ENCODE measurements around the gene SLX9.

Gene SLX9

DNA sequence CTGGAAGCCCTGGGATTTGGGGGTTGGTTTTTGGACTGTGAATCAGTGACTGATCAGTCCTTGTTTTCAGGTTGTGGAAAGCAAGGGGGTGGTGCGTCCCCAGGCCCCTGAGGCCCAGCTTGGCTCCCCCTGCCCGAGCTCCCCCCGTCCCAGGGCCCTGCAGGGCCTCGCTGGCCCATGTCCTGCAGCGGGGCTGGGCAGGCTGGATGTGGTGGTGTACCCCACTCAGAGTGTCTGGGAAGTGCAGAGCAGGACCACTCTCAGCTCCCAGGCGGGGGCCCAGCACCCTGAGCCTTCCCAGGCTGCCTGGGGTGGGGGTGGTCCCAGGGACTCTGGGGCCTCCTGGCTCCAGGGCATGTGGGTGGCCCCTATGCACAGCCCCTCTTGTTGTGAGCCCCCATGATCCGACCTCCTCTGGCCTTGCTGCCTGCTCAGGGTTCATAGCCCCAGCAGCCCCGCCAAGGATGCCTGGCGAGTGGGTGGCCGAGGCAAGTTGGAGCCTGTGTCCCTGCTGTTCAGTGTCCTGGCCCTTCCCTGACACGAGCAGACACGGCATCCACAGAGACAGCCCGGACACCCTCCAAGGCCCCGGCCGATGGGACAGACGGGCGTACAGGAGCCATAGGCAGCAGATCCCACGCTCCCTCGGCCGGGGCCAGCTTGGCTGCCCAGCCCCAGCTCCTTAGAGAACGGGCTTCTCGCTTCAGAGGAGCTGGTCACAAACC lies 37.9 kb downstream of the SLX9 start:
- in situ Hi-C loops (cut with MboI; ENCODE audit: low pct_unique_long_range_greater_than_20kb, low sequenced_read_pairs, unreplicated experiment) = no loop called here
- TF ChIP-seq, protein P1, sequence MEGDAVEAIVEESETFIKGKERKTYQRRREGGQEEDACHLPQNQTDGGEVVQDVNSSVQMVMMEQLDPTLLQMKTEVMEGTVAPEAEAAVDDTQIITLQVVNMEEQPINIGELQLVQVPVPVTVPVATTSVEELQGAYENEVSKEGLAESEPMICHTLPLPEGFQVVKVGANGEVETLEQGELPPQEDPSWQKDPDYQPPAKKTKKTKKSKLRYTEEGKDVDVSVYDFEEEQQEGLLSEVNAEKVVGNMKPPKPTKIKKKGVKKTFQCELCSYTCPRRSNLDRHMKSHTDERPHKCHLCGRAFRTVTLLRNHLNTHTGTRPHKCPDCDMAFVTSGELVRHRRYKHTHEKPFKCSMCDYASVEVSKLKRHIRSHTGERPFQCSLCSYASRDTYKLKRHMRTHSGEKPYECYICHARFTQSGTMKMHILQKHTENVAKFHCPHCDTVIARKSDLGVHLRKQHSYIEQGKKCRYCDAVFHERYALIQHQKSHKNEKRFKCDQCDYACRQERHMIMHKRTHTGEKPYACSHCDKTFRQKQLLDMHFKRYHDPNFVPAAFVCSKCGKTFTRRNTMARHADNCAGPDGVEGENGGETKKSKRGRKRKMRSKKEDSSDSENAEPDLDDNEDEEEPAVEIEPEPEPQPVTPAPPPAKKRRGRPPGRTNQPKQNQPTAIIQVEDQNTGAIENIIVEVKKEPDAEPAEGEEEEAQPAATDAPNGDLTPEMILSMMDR (IDR thresholded peaks at IDR 0.05; ENCODE audit: extremely low read depth, insufficient read depth, missing control alignments) = no peak
- DNase-seq (ENCODE audit: low spot score) = no peak

- TF ChIP-seq, protein P1 (IDR thresholded peaks at IDR 0.05; ENCODE audit: extremely low read depth, insufficient read depth, missing control alignments) = no peak
- in situ Hi-C loops (cut with MboI; ENCODE audit: low pct_unique_long_range_greater_than_20kb, low sequenced_read_pairs, unreplicated experiment) = no loop called here
Measured at GRCh38 chr21:44979687-44980561, 40.1 kb downstream of the SLX9 start.

DNA sequence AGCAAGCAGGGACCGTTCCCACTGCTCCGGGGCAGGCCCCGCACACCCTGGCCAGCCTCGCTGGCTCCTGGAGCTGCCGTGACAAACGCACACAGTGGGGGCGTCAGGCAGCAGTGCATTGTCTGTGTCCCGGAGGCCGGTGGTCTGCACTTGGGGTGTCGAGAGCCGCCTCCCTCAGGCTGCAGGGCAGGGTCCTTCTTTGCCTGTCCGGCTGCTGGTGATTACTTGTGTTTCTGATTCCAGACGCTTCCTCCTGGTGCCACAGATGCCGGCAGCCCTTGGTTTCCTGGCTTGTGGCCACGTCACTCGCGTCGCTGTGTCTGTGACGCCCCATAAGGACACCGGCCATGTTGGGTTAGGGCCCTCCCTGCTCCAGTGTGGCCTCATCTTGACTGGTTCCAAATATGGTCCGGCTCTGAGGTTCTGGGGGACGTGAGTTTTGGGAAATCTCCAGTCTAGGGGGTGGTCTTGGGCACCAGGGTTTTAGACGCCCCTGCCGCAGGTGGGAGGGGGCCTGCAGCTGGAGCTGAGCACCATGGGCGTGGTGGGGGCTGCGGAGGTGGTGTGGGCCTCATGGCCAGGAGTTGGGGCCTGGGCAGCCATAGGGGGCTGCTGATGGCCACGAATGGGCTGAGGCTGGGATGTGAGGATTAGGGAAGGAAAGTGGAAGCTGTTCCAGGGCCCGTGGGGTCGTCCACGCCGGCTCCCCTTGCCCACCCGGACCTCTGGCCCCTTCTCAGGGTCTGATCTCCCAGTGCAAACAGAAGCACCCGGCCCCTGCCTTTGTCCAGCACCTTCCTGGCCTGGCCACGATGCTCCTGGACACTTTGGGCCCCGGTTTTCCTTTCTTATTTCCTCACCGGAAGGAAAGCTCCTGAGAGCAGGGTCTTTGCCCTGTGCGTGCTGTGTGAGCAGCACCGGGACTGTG lies 41.0 kb downstream of the SLX9 start:
- no peak for DNase-seq (ENCODE audit: low spot score)
- in situ Hi-C loops (cut with MboI; ENCODE audit: low pct_unique_long_range_greater_than_20kb, low sequenced_read_pairs, unreplicated experiment) = no loop called here
- TF ChIP-seq, protein P1 (IDR thresholded peaks at IDR 0.05; ENCODE audit: extremely low read depth, insufficient read depth, missing control alignments) = no peak

More at GRCh38 chr21:44979687-44980561, 40.1 kb downstream of the SLX9 start:
- no peak for DNase-seq (ENCODE audit: low spot score)

GRCh38 chr21:44982558-44983250 lies 42.9 kb downstream of the SLX9 start:
- DNase-seq (ENCODE audit: low spot score) = no peak
- in situ Hi-C loops (cut with MboI; ENCODE audit: low pct_unique_long_range_greater_than_20kb, low sequenced_read_pairs, unreplicated experiment) = no loop called here
- TF ChIP-seq, protein P1 (IDR thresholded peaks at IDR 0.05; ENCODE audit: extremely low read depth, insufficient read depth, missing control alignments) = no peak

- TF ChIP-seq, protein P1 (IDR thresholded peaks at IDR 0.05; ENCODE audit: extremely low read depth, insufficient read depth, missing control alignments) = no peak
- in situ Hi-C loops (cut with MboI; ENCODE audit: low pct_unique_long_range_greater_than_20kb, low sequenced_read_pairs, unreplicated experiment) = no loop called here
- no peak for DNase-seq (ENCODE audit: low spot score)
Measured at GRCh38 chr21:44983421-44984206, 43.8 kb downstream of the SLX9 start.
